ENCODE data around the gene GRM8.

The GRM8 gene

GRCh38 chr7:127080576-127080975 is 172.2 kb downstream of the GRM8 start:
- no peak for TF ChIP-seq CTCF (IDR thresholded peaks at IDR 0.05; ENCODE audit: low read depth, low read length)
- H3K4me3 ChIP-seq (ENCODE audit: low read depth, low read length) = no peak overlapping the region

GRCh38 chr7:127066974-127067373 is 185.8 kb downstream of the GRM8 start:
- H3K4me3 ChIP-seq (ENCODE audit: low read depth, low read length) = no peak overlapping the region
- no peak for TF ChIP-seq CTCF (IDR thresholded peaks at IDR 0.05; ENCODE audit: low read depth, low read length)

- no peak for TF ChIP-seq CTCF (IDR thresholded peaks at IDR 0.05; ENCODE audit: low read depth, low read length)
- no peak overlapping the region for H3K4me3 ChIP-seq (ENCODE audit: low read depth, low read length)
These were observed 193.3 kb downstream of the GRM8 start for GRCh38 chr7:127059475-127059874.

GRCh38 chr7:127057918-127058317 is 194.8 kb downstream of the GRM8 start:
- TF ChIP-seq CTCF (IDR thresholded peaks at IDR 0.05; ENCODE audit: low read depth, low read length) = no peak
- H3K4me3 ChIP-seq (ENCODE audit: low read depth, low read length) = no peak overlapping the region

- H3K4me3 ChIP-seq (ENCODE audit: low read depth, low read length) = no peak overlapping the region
- TF ChIP-seq CTCF (IDR thresholded peaks at IDR 0.05; ENCODE audit: low read depth, low read length) = no peak
These were observed 196.5 kb downstream of the GRM8 start for GRCh38 chr7:127056202-127056601.

GRCh38 chr7:127047521-127047920 is 205.2 kb downstream of the GRM8 start:
- no peak for TF ChIP-seq CTCF (IDR thresholded peaks at IDR 0.05; ENCODE audit: low read depth, low read length)
- no peak overlapping the region for H3K4me3 ChIP-seq (ENCODE audit: low read depth, low read length)

- TF ChIP-seq CTCF (IDR thresholded peaks at IDR 0.05; ENCODE audit: low read depth, low read length) = no peak
These were observed 210.9 kb downstream of the GRM8 start for GRCh38 chr7:127041689-127042452.

More at GRCh38 chr7:127041689-127042452, 210.9 kb downstream of the GRM8 start:
- H3K4me3 ChIP-seq (ENCODE audit: low read depth, low read length) = no peak overlapping the region
